Hypothalamus (tissue), 51 donors: ENCODE results near the gene MBD3.

Experiments
- DNase-seq, 51 donors: peaks; one replicate each; lab custom pipeline; 2025; lab: John Stamatoyannopoulos, UW

Gene MBD3

DNA sequence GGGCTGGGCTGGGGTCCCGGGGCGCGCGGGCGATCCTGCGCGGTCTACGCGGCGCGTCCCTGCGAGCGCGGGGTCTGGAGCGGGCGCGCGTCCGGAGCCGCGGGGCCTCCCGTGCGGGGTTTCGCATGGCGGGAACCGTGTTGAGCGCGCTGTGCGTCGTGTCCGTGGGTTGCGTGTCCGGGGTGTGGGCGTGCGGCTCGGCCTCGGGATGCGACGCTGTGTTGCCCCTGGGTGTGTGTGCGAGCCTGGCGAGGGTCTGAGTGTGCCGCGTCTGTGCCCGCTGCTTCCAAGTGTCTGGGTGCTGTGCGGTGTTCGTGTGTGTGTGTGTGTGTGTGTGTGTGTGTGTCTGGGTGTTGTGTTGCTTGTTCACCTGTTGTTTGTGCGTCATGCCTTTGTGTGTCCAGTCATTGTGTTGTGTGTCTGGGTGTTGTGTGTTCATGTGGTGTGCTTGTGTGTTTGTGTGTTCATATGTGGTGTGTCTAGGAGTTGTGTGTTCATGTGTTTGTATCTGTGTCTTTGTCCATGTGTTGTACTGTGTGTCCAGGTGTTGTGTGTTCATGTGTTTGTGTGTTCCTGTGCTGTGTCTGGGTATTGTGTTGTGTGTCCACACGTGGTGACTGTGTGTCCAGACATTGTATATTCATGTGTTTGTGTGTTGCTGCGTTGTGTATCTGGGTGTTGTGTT is 68.2 kb downstream of the MBD3 start:
- DNase-seq: no peak
